Pons (tissue), 1 donor: Measurements from ENCODE around the gene PDGFC.

Source experiments
- DNase-seq: peaks from one replicate; pipeline ENCODE4 v3.0.0-alpha.2; 2016; ENCODE audit warnings: low spot score

PDGFC gene

GRCh38 chr4:156829201-156829873 lies 142.3 kb downstream of the PDGFC start:
- no peak for DNase-seq

- DNase-seq, result no peak
These were observed 144.1 kb downstream of the PDGFC start for GRCh38 chr4:156827519-156827918.

GRCh38 chr4:156825074-156825473 lies 146.5 kb downstream of the PDGFC start:
- no peak for DNase-seq

GRCh38 chr4:156824451-156825060 lies 147.0 kb downstream of the PDGFC start:
- no peak for DNase-seq

GRCh38 chr4:156820931-156821330 lies 150.7 kb downstream of the PDGFC start:
- DNase-seq, result no peak

GRCh38 chr4:156816360-156816755 lies 155.2 kb downstream of the PDGFC start:
- DNase-seq, result no peak

GRCh38 chr4:156815717-156816359 lies 155.8 kb downstream of the PDGFC start:
- no peak for DNase-seq

GRCh38 chr4:156811963-156812362 lies 159.6 kb downstream of the PDGFC start:
- DNase-seq, result no peak

- no peak for DNase-seq
These were observed 160.3 kb downstream of the PDGFC start for GRCh38 chr4:156811286-156811685.

GRCh38 chr4:156805696-156806095 lies 165.9 kb downstream of the PDGFC start:
- no peak for DNase-seq

- DNase-seq, result no peak
These were observed 168.5 kb downstream of the PDGFC start for GRCh38 chr4:156803056-156803455.

- no peak for DNase-seq
These were observed 171.1 kb downstream of the PDGFC start for GRCh38 chr4:156800463-156800862.

GRCh38 chr4:156799121-156799589 lies 172.4 kb downstream of the PDGFC start:
- DNase-seq, result no peak

- DNase-seq, result no peak
These were observed 173.2 kb downstream of the PDGFC start for GRCh38 chr4:156798438-156798837.

GRCh38 chr4:156797206-156797605 lies 174.4 kb downstream of the PDGFC start:
- no peak for DNase-seq

GRCh38 chr4:156795727-156796126 lies 175.9 kb downstream of the PDGFC start:
- no peak for DNase-seq

- DNase-seq, result no peak
These were observed 176.7 kb downstream of the PDGFC start for GRCh38 chr4:156794863-156795262.

- no peak for DNase-seq
These were observed 179.0 kb downstream of the PDGFC start for GRCh38 chr4:156792462-156793085.

- DNase-seq, result no peak
These were observed 180.7 kb downstream of the PDGFC start for GRCh38 chr4:156790866-156791265.

- no peak for DNase-seq
These were observed 182.8 kb downstream of the PDGFC start for GRCh38 chr4:156788782-156789181.

GRCh38 chr4:156786713-156787112 lies 184.9 kb downstream of the PDGFC start:
- DNase-seq, result no peak

GRCh38 chr4:156784970-156785369 lies 186.6 kb downstream of the PDGFC start:
- DNase-seq, result no peak

- DNase-seq, result no peak
These were observed 187.6 kb downstream of the PDGFC start for GRCh38 chr4:156783966-156784365.
